ENCODE results near the gene NR6A1. TPM values are rescaled to one million over a fixed set of nuclear protein-coding genes. Genes with fewer than 3 reads are reported as not detected.

Gene NR6A1
- polyA plus RNA-seq, 1 donor from 2014 or later = 4.3 TPM

- Histone ChIP-seq H3K9me3 (ENCODE audit: low read length) (no peaks in the 10 kb centered on the region), H3K36me3 (ENCODE audit: insufficient read depth, low read length) (peaks cover 3% of the 10 kb centered on the region), H3K79me2 (replicated peaks; ENCODE audit: insufficient read depth, low read length) (peaks cover 40% of the 10 kb centered on the region), H3K9me2 (ENCODE audit: insufficient read depth, low read length) (no peaks in the 10 kb centered on the region), H3K27ac (ENCODE audit: low read length) (no peak overlapping the region), H2AFZ (ENCODE audit: low read depth, low read length) (no peak overlapping the region), H3K27me3 (ENCODE audit: insufficient read depth, low read depth, low read length) (no peaks in the 10 kb centered on the region), H3F3A (ENCODE audit: insufficient read depth, low read length, poor library complexity, severe bottlenecking) (no peaks in the 10 kb centered on the region), H3K4me3 (ENCODE audit: low read length) (no peak overlapping the region), H3K9ac (ENCODE audit: low read length) (no peak overlapping the region), H3K4me2 (ENCODE audit: low read length) (no peak overlapping the region), H4K20me1 (ENCODE audit: insufficient read depth) (no peaks in the 10 kb centered on the region)
- TF ChIP-seq TAF1 (IDR thresholded peaks at IDR 0.05; ENCODE audit: low read depth) = no peak
- no peak for TF ChIP-seq REST (IDR thresholded peaks at IDR 0.05; ENCODE audit: borderline replicate concordance)
- TF ChIP-seq EP300 (conservative IDR thresholded peaks at IDR 0.05; ENCODE audit: poor library complexity, severe bottlenecking) = no peak
- TF ChIP-seq MXI1 (conservative IDR thresholded peaks at IDR 0.05; ENCODE audit: poor library complexity, severe bottlenecking) = no peak
- no peak for TF ChIP-seq RAD21 (conservative IDR thresholded peaks at IDR 0.05)
- TF ChIP-seq EZH2 (IDR thresholded peaks at IDR 0.05; ENCODE audit: borderline replicate concordance, insufficient read depth, low read length, poor library complexity, severe bottlenecking) = no peak
- no peak for TF ChIP-seq POLR2AphosphoS5 (IDR thresholded peaks at IDR 0.05)
- TF ChIP-seq CTCF (IDR thresholded peaks at IDR 0.05; ENCODE audit: poor library complexity, severe bottlenecking) = no peak
- no peak for TF ChIP-seq SMC3 (conservative IDR thresholded peaks at IDR 0.05; ENCODE audit: poor library complexity)
Observed at GRCh38 chr9:124675261-124676158, 95.6 kb downstream of the NR6A1 start.

GRCh38 chr9:124674651-124675050, 96.5 kb downstream of the NR6A1 start:
- no peak for TF ChIP-seq POLR2AphosphoS5 (IDR thresholded peaks at IDR 0.05)
- TF ChIP-seq CTCF (IDR thresholded peaks at IDR 0.05; ENCODE audit: poor library complexity, severe bottlenecking) = no peak
- TF ChIP-seq EZH2 (IDR thresholded peaks at IDR 0.05; ENCODE audit: borderline replicate concordance, insufficient read depth, low read length, poor library complexity, severe bottlenecking) = no peak
- no peak for TF ChIP-seq TAF1 (IDR thresholded peaks at IDR 0.05; ENCODE audit: low read depth)
- TF ChIP-seq MXI1 (conservative IDR thresholded peaks at IDR 0.05; ENCODE audit: poor library complexity, severe bottlenecking) = no peak
- no peak for TF ChIP-seq REST (IDR thresholded peaks at IDR 0.05; ENCODE audit: borderline replicate concordance)
- no peak for TF ChIP-seq RAD21 (conservative IDR thresholded peaks at IDR 0.05)
- TF ChIP-seq SMC3 (conservative IDR thresholded peaks at IDR 0.05; ENCODE audit: poor library complexity) = no peak
- no peak for TF ChIP-seq EP300 (conservative IDR thresholded peaks at IDR 0.05; ENCODE audit: poor library complexity, severe bottlenecking)
- Histone ChIP-seq H4K20me1 (ENCODE audit: insufficient read depth) (no peaks in the 10 kb centered on the region), H3K9ac (ENCODE audit: low read length) (no peak overlapping the region), H2AFZ (ENCODE audit: low read depth, low read length) (no peak overlapping the region), H3K4me2 (ENCODE audit: low read length) (no peak overlapping the region), H3K27me3 (ENCODE audit: insufficient read depth, low read depth, low read length) (no peaks in the 10 kb centered on the region), H3F3A (ENCODE audit: insufficient read depth, low read length, poor library complexity, severe bottlenecking) (no peaks in the 10 kb centered on the region), H3K4me3 (ENCODE audit: low read length) (no peak overlapping the region), H3K9me3 (ENCODE audit: low read length) (no peaks in the 10 kb centered on the region), H3K36me3 (ENCODE audit: insufficient read depth, low read length) (peaks cover 3% of the 10 kb centered on the region), H3K79me2 (replicated peaks; ENCODE audit: insufficient read depth, low read length) (peaks cover 46% of the 10 kb centered on the region), H3K9me2 (ENCODE audit: insufficient read depth, low read length) (no peaks in the 10 kb centered on the region), H3K27ac (ENCODE audit: low read length) (no peak overlapping the region)
